ENCODE measurements around the gene PRIMA1. TPM values are rescaled to one million over a fixed set of nuclear protein-coding genes. Genes with fewer than 3 reads are reported as not detected.

The PRIMA1 gene
- total RNA-seq, 2 donors from 2014 or later: 10.0 to 20.8 TPM

GRCh38 chr14:93683226-93683625, 105.1 kb downstream of the PRIMA1 start:
- H3K27ac Mint-ChIP-seq: no peak overlapping the region
- no peaks in the 10 kb centered on the region for H3K9me3 Mint-ChIP-seq
- H3K27ac ChIP-seq (ENCODE audit: low read depth, low read length): no peak overlapping the region
- H3K36me3 ChIP-seq (ENCODE audit: control insufficient read depth, insufficient read depth, low read length): no peaks in the 10 kb centered on the region
- peaks cover 30% of the 10 kb centered on the region for H3K4me1 ChIP-seq (ENCODE audit: control insufficient read depth, insufficient read depth, low read length)
- no peaks in the 10 kb centered on the region for H3K27me3 ChIP-seq (ENCODE audit: control insufficient read depth, insufficient read depth, low read length, poor library complexity, severe bottlenecking)
- H3K36me3 Mint-ChIP-seq (ENCODE audit: low read depth): no peaks in the 10 kb centered on the region
- no peak overlapping the region for H3K9ac ChIP-seq (ENCODE audit: extremely low read depth, low read length, poor library complexity, severe bottlenecking)
- H3K4me3 Mint-ChIP-seq: no peak overlapping the region
- H3K9me3 ChIP-seq (ENCODE audit: control insufficient read depth, low read length): no peaks in the 10 kb centered on the region
- H3K27me3 Mint-ChIP-seq (ENCODE audit: insufficient read depth): no peaks in the 10 kb centered on the region
- peak; percentile 66 for DNase-seq
- 92% methylated on average over 3 of the region's 5 CpGs; no CpG with 5 or more reads in 1 of the 2 experiments for WGBS, 2 experiments (ENCODE audit: insufficient coverage in 1 of 2, insufficient read length in 1 of 2)
- H3K4me3 ChIP-seq (ENCODE audit: low read length): no peak overlapping the region
- peaks cover 58% of the 10 kb centered on the region for H3K4me1 Mint-ChIP-seq
- no peak for TF ChIP-seq CTCF (conservative IDR thresholded peaks at IDR 0.05)

- Histone ChIP-seq H3K4me3 (ENCODE audit: low read length) (no peak overlapping the region), H3K9ac (ENCODE audit: extremely low read depth, low read length, poor library complexity, severe bottlenecking) (no peak overlapping the region), H3K4me1 (ENCODE audit: control insufficient read depth, insufficient read depth, low read length) (peaks cover 25% of the 10 kb centered on the region), H3K27ac (ENCODE audit: low read depth, low read length) (no peak overlapping the region), H3K27me3 (ENCODE audit: control insufficient read depth, insufficient read depth, low read length, poor library complexity, severe bottlenecking) (no peaks in the 10 kb centered on the region), H3K36me3 (ENCODE audit: control insufficient read depth, insufficient read depth, low read length) (no peaks in the 10 kb centered on the region), H3K9me3 (ENCODE audit: control insufficient read depth, low read length) (no peaks in the 10 kb centered on the region)
- no peaks in the 10 kb centered on the region for H3K27me3 Mint-ChIP-seq (ENCODE audit: insufficient read depth)
- no peak overlapping the region for H3K27ac Mint-ChIP-seq
- WGBS, 2 experiments (ENCODE audit: insufficient coverage in 1 of 2, insufficient read length in 1 of 2): 70% methylated on average over 1 of the region's 2 CpGs; no CpG with 5 or more reads in 1 of the 2 experiments
- H3K9me3 Mint-ChIP-seq: peaks cover 2% of the 10 kb centered on the region
- H3K4me3 Mint-ChIP-seq: no peak overlapping the region
- H3K4me1 Mint-ChIP-seq: peaks cover 50% of the 10 kb centered on the region
- no peak for DNase-seq
- no peak for TF ChIP-seq CTCF (conservative IDR thresholded peaks at IDR 0.05)
- no peaks in the 10 kb centered on the region for H3K36me3 Mint-ChIP-seq (ENCODE audit: low read depth)
Observed at GRCh38 chr14:93682459-93682858, 105.8 kb downstream of the PRIMA1 start.

GRCh38 chr14:93676416-93676958, 111.8 kb downstream of the PRIMA1 start:
- Histone ChIP-seq H3K4me1 (ENCODE audit: control insufficient read depth, insufficient read depth, low read length) (peaks cover 19% of the 10 kb centered on the region), H3K4me3 (ENCODE audit: low read length) (no peak overlapping the region), H3K9ac (ENCODE audit: extremely low read depth, low read length, poor library complexity, severe bottlenecking) (no peak overlapping the region), H3K9me3 (ENCODE audit: control insufficient read depth, low read length) (no peaks in the 10 kb centered on the region), H3K36me3 (ENCODE audit: control insufficient read depth, insufficient read depth, low read length) (no peaks in the 10 kb centered on the region), H3K27ac (ENCODE audit: low read depth, low read length) (no peak overlapping the region), H3K27me3 (ENCODE audit: control insufficient read depth, insufficient read depth, low read length, poor library complexity, severe bottlenecking) (no peaks in the 10 kb centered on the region)
- no peak overlapping the region for H3K4me3 Mint-ChIP-seq
- no peak for DNase-seq
- H3K27ac Mint-ChIP-seq: no peak overlapping the region
- TF ChIP-seq CTCF (conservative IDR thresholded peaks at IDR 0.05): no peak
- H3K9me3 Mint-ChIP-seq: peaks cover 2% of the 10 kb centered on the region
- H3K27me3 Mint-ChIP-seq (ENCODE audit: insufficient read depth): no peaks in the 10 kb centered on the region
- no peaks in the 10 kb centered on the region for H3K36me3 Mint-ChIP-seq (ENCODE audit: low read depth)
- 89% methylated on average over 1 to 2 of the region's 2 CpGs for WGBS, 2 experiments (ENCODE audit: insufficient coverage in 1 of 2, insufficient read length in 1 of 2)
- H3K4me1 Mint-ChIP-seq: peaks cover 39% of the 10 kb centered on the region

Data from endodermal cell (in vitro differentiated cells).